HG03354 (cell line): ENCODE results near the gene NT5C2.
A peak's percentile ranks its signal among the peaks of the same experiment; 100 is the strongest.
"Not testable (repeated sequence)": the region's sequence is repeated elsewhere in the genome, so short reads cannot be mapped to it uniquely, and the experiment has no call there.

Source experiments
- ATAC-seq: cut with Tn5 transposase; IDR thresholded peaks from one replicate; pipeline ENCODE4 v1.9.1; 2021; ENCODE audit warnings: mild to moderate bottlenecking; ENCODE audit not compliant: unreplicated experiment, poor library complexity, severe bottlenecking

Gene NT5C2

GRCh38 chr10:103193107-103193819 lies at the start of gene NT5C2:
Gene NT5C2, minus strand, starts transcription at chr10:103193272. Its CDS starts 18,314 bp downstream, at chr10:103174958.
- ATAC-seq: peak; percentile 72

DNA sequence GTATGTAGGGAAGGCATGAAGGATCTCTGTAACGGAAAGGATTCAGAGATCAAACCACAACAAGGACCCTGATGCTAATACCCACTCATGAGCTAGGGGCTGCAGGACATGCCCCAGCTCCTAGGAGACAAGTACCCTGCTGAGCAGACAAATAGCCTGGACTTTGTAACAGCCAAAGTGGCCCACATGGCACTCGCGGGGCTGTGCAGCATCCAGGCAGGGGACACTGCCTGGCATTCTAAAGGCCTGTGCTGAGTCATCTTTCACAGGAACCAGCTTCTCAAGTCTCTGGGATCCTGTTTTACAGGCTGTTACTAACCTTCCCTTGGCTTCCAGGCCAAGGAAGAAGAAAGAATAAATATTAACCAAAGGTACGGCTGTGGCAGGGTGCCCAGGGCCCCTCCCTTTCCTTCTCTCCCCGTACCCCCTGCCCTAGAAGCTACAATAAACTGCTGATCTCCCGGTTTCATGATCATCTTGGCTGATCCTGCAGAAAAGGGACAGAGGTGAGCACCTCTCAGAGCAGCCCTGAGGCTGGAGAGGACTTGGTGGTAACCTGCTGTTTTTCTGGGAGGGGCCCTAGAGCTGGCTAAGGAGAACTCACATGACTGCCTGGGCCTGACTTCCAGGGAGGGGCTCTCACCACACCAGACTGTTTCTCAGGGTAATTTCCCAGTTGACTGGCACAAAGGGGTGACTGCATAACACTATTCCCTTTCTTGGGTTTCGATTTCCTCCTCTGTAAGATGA lies 48.4 kb upstream of the NT5C2 start:
- no peak for ATAC-seq

GRCh38 chr10:103238506-103239252 lies 45.6 kb upstream of the NT5C2 start:
- ATAC-seq: no peak

DNA sequence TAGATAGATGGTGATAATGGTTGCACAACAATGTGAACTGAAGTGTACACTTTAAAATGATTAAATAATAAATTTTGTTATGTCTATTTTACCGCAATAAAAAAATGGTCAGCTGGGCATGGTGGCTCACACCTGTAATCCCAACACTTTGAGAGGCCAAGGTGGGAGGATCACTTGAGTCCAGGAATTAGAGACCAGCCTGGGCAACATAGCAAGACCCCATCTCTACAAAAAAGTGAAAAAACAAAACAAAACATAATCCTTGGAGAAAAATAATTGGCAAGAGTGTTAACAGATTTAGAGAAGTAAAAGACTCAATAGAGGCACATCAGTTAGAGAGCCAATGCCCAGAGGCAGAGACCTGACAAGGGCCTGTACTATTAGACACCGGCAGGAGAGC lies 42.7 kb upstream of the NT5C2 start:
- no peak for ATAC-seq

GRCh38 chr10:103232772-103233488 lies 39.9 kb upstream of the NT5C2 start:
- no peak for ATAC-seq

DNA sequence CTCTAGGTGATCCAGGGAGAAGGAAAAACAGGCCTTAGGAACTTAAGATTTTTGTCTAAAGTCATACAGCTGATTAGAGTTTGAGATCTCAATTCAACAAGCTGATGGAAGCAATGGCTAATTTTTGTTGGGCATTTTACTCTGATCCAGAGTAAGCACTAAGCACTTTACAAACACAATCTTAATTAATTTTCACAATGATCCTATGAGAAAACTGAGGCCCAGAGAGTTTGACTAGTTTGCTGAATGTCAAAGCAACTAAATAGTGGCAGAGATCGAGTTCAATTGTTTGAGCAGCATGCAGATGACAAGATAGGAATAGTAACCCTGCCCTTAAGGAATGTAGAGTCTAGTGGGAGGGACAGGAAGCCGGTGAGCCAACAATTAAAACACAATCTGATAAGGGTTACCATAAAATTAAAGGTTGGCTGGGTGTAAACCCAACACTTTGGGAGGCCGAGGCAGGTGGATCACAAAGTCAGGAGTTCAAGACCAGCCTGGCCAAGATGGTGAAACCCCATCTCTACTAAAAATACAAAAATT lies 39.1 kb upstream of the NT5C2 start:
- no peak for ATAC-seq

GRCh38 chr10:103231047-103231551 lies 38.0 kb upstream of the NT5C2 start:
- ATAC-seq: no peak

GRCh38 chr10:103227416-103227815 lies 34.3 kb upstream of the NT5C2 start:
- ATAC-seq: no peak

DNA sequence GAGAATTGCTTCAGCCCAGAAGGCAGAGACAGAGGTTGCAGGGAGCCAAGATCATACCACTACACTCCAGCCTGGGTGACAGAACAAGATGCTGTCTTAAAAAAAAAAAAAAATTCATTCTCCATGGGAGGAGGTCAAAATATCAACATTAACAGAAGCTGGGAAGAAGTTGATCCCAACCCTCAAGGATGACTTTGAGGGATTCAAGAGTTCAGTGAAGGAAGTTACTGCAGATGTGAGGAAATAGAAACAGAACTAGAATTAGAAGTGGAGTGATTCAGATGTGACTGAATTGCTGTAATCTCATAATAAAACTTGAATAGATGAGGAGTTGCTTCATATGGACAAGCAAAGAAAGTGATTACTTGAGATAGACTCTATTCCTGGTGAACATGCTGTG lies 32.9 kb upstream of the NT5C2 start:
- no peak for ATAC-seq

DNA sequence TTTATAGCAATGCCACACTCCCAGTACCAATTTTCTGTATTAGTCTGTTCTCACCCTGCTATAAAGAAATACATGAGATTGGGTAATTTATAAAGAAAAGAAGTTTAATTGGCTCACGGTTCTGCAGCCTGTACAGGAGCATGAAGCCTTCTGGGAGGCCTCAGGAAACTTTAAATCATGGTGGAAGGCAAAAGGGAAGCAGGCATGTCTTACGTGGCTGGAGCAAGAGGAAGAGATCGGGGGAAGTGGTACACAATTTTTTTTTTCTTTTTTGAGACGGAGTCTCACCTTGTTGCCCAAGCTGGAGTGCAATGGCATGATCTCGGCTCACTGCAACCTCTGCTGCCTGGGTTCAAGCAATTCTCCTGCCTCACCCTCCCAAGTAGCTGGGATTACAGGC lies 31.6 kb upstream of the NT5C2 start:
- not testable (repeated sequence) for ATAC-seq

DNA sequence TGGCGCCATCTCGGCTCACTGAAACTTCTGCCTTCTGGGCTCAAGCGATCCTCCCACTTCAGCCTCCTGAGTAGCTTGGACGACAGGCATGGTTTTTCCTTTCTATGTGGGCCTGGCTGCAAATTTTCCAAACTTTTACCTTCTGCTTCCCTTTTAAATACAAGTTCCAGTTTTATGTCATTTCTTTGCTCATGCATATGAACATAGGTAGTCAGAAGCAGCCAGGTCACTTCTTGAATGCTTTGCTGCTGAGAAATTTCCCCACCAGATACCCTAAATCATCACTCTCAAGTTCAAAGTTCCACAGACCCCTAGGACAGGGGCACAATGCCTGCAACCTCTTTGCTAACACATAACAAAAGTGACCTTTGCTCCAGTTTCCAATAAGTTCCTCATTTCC lies 31.1 kb upstream of the NT5C2 start:
- ATAC-seq: no peak

GRCh38 chr10:103216362-103216761 lies 23.3 kb upstream of the NT5C2 start:
- not testable (repeated sequence) for ATAC-seq

DNA sequence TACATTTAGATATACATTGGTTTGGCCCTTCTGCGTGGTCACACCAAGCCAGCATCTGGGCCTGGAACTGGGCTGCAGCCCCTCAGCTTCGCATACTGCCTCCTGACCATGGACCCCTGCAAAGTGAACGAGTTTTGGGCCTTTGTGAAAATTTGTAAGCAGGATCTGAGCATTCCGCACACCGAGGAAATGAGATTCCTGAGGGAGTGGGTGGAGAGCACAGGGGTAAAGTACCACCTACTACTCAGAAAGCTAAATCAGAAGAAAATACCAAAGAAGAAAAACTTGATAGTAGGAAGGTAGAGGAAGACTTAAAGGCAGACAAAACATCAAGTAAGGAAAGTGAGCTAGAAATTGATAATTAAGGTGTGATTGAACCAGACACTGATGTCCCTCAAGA lies 22.5 kb upstream of the NT5C2 start:
- ATAC-seq: no peak

DNA sequence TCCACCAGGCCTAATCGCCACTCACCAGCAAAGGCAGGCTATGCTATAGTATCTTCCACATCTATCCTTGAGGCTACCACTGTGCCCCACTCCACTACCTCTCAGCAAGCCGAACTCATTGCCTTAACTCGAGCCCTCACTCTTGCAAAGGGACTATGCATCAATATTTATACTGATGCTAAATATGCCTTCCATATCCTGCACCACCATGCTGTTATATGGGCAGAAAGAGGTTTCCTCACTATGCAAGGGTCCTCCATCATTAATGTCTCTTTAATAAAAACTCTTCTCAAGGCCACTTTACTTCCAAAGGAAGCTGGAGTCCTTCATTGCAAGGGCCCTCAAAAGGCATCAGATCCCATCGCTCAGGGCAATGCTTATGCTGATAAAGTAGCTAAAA lies 17.2 kb upstream of the NT5C2 start:
- not testable (repeated sequence) for ATAC-seq

DNA sequence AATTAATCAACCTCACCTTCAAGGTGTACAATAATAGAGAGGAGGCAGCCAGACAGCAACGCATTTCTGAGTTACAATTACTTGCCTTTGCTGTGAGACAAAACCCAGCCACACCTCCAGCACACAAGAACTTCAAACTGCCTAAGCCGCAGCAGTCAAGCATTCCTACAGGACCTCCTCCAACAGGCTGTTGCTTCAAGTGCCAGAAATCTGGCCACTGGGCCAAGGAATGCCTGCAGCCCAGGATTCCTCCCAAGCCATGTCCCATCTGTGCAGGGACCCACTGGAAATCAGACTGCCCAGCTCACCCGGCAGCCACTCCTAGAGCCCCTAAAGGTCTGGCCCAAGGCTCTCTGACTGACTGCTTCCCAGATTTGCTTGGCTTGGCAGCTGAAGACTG lies 14.6 kb upstream of the NT5C2 start:
- ATAC-seq: not testable (repeated sequence)

- ATAC-seq: no peak
Measured at GRCh38 chr10:103207141-103207540, 14.1 kb upstream of the NT5C2 start.

DNA sequence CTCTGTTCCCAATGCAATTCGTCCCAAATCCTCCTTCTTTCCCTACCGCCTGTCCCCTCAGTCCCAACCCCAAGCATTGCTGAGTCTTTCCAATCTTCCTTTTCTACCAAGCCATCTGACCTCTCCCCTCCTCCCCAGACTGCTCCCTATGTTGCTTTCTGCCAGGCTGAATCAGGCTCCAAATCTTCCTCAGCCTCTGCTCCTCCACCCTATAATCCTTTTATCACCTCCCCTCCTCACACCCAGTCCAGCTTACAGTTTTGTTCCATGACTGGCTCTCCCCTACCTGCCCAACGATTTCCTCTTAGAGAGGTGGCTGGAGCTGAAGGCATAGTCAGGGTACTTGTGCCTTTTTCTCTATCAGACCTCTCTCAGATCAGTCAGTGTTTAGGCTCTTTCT lies 13.6 kb upstream of the NT5C2 start:
- ATAC-seq: not testable (repeated sequence)

- not testable (repeated sequence) for ATAC-seq
Measured at GRCh38 chr10:103205401-103205800, 12.3 kb upstream of the NT5C2 start.
